K562 treated with DMSO at 1 percent for 24 hours (cell line): ENCODE measurements around the gene SHH. TPM values are rescaled to one million over a fixed set of nuclear protein-coding genes. Genes with fewer than 3 reads are reported as not detected.

Experiments used
- total RNA-seq: library from RNA; unstranded; fragments of 300-600 nt; gene quantifications from 2 replicates; pipeline ENCODE4 v1.2.3, GENCODE V29; 2022; ENCODE audit warnings: low read depth; ENCODE audit not compliant: insufficient read depth

SHH gene
- 0.13 TPM in 1 of 2 replicates, not detected in the other for total RNA-seq

GRCh38 chr7:155811895-155812761 lies at the start of gene SHH:
SHH (minus strand) TSS chr7:155812463; CDS start chr7:155812122, 341 bp downstream.

Other genes starting within 250 kb of the SHH start
- gene RBM33, start 167.8 kb downstream of the SHH start, total RNA-seq: 28.7 and 38.8 TPM in 2 replicates